Adipocyte (in vitro differentiated cells): Measurements from ENCODE around the gene HPD.

Experiments used
- DNase-seq: peaks from one replicate; pipeline ENCODE4 v3.0.0-alpha.2; 2015; ENCODE audit warnings: low read depth
- H3K27me3 ChIP-seq: replicated peaks from 2 replicates; pipeline ENCODE4 v1.7.0; 2013; ENCODE audit warnings: mild to moderate bottlenecking, low read length, moderate library complexity; ENCODE audit not compliant: control insufficient read depth, insufficient read depth
- H3K36me3 ChIP-seq: 2 replicates; pipeline ENCODE4 v1.7.0; 2013; ENCODE audit warnings: low read length, mild to moderate bottlenecking, moderate library complexity; ENCODE audit not compliant: control insufficient read depth, insufficient read depth, severe bottlenecking
- H3K4me1 ChIP-seq: 2 replicates; pipeline ENCODE4 v1.7.0; 2013; ENCODE audit warnings: mild to moderate bottlenecking, low read length, moderate library complexity; ENCODE audit not compliant: control insufficient read depth, insufficient read depth
- H3K4me3 ChIP-seq: 2 replicates; pipeline ENCODE4 v1.7.0; 2013; ENCODE audit warnings: mild to moderate bottlenecking, low read length, moderate library complexity
- H3K9ac ChIP-seq: 2 replicates; pipeline ENCODE4 v1.7.0; 2013; ENCODE audit warnings: mild to moderate bottlenecking, low read length, moderate library complexity
- H3K9me3 ChIP-seq: 2 replicates; pipeline ENCODE4 v1.7.0; 2013; ENCODE audit warnings: mild to moderate bottlenecking, low read length, moderate library complexity; ENCODE audit not compliant: control insufficient read depth

HPD gene

DNA sequence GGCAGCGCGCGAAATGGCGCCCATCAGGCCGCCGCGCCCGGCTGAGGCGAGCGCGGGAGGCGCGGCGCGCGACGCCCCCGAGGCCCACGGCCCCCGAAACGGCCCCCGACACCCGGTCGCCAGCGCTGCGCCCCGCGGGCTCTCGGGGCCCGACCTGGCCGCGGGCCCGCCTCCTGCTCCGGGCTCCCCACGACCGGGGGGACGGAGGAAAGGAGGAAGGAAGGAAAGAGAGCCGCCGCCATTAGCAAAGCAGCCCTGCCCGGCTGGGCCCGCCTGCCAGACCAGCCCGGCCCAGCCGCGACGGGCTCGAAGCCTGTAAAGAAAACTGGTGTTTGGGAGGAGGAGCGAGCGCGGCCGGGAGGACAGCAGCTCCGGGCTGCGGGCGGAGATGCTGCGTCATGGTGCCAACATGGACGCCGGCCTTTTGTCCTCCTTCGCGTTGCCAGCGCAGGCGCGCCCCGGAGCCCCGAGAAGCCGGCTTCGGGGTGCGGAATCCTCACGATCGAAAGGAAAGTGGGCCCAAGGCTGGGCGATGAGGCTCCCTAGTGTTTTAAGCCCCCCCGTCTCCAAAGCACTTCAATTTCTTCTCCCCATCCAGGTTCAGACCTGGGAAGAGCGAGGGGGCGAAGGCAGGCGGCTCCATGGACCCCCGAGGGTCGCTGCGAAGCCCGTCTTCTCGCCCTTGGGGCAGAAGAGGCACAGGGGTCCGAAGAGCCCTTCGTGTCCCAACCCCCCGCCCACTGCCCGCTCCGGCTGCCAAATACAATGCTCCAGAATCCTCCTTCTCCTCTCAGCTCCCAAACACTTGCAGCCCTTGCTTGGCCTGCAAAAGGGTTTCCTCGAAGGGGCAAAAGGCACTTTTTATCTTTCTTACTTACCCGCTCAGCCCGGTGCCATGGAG lies 57.7 kb downstream of the HPD start:
- H3K9me3 ChIP-seq: no peaks in the 10 kb centered on the region
- no peaks in the 10 kb centered on the region for H3K27me3 ChIP-seq
- peaks cover 10% of the 10 kb centered on the region for H3K36me3 ChIP-seq
- peak overlapping the region; percentile 100 for H3K9ac ChIP-seq
- H3K4me1 ChIP-seq: peaks cover 39% of the 10 kb centered on the region
- peak overlapping the region; percentile 92 for H3K4me3 ChIP-seq
- peak; percentile 86 for DNase-seq

GRCh38 chr12:121799842-121800693 lies 58.6 kb downstream of the HPD start:
- peak; percentile 92 for DNase-seq
- Histone ChIP-seq H3K27me3 (no peaks in the 10 kb centered on the region), H3K9me3 (no peaks in the 10 kb centered on the region), H3K9ac (peak overlapping the region; percentile 100), H3K4me1 (peaks cover 43% of the 10 kb centered on the region), H3K4me3 (peak overlapping the region; percentile 92), H3K36me3 (peaks cover 11% of the 10 kb centered on the region)

DNA sequence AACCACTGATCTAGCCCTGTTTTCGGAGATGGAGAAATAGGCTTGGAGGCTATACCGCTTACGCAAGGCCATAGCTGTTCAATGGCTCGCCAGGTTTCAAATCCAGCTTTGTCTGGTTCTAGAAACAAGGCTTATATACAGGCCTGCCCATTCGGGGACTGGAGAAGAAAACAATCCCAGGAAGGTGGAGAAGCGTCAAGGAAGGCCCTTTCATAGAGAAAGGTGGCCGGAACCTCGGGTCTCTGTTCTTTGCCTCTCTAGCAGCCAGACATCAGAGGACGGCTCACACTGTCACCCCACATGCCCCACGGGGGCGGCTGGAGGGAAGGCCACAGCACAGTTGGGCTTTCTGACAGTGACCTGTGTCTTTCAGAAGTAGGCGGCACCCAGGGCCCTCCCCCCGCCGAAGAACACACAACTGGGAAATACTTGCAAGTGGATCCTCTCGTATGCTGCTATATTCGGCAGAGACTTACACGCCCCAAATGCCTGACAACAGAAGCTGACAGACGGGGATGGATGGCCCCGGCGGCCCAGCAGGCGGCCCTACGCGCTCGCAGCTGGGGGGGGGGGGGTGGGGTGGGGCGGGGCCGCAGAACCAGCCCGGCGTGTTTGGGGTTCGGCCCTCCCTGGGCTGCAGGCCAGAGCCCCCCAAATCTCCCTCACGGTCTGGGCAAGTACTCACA lies 59.4 kb downstream of the HPD start:
- peak; percentile 76 for DNase-seq
- Histone ChIP-seq H3K36me3 (peaks cover 11% of the 10 kb centered on the region), H3K9ac (peak overlapping the region; percentile 100), H3K27me3 (no peaks in the 10 kb centered on the region), H3K4me1 (peaks cover 51% of the 10 kb centered on the region), H3K4me3 (peak overlapping the region; percentile 92), H3K9me3 (no peaks in the 10 kb centered on the region)

- Histone ChIP-seq H3K36me3 (peaks cover 11% of the 10 kb centered on the region), H3K9me3 (no peaks in the 10 kb centered on the region)
These were observed 59.9 kb downstream of the HPD start for GRCh38 chr12:121798787-121799155.

GRCh38 chr12:121797937-121798786 lies 60.5 kb downstream of the HPD start:
- H3K27me3 ChIP-seq: no peaks in the 10 kb centered on the region
- H3K4me1 ChIP-seq: peaks cover 58% of the 10 kb centered on the region
- peak overlapping the region; percentile 79 for H3K9ac ChIP-seq
- H3K4me3 ChIP-seq: peak overlapping the region; percentile 92
- no peaks in the 10 kb centered on the region for H3K9me3 ChIP-seq
- DNase-seq: peak; percentile 54
- H3K36me3 ChIP-seq: peaks cover 11% of the 10 kb centered on the region

More at GRCh38 chr12:121798787-121799155, 59.9 kb downstream of the HPD start:
- DNase-seq: peak; percentile 26
- Histone ChIP-seq H3K4me1 (peaks cover 55% of the 10 kb centered on the region), H3K9ac (peak overlapping the region; percentile 79), H3K27me3 (no peaks in the 10 kb centered on the region), H3K4me3 (peak overlapping the region; percentile 92)

- Histone ChIP-seq H3K9me3 (no peaks in the 10 kb centered on the region), H3K27me3 (no peaks in the 10 kb centered on the region), H3K4me3 (peak overlapping the region; percentile 92), H3K36me3 (peaks cover 11% of the 10 kb centered on the region), H3K4me1 (peaks cover 58% of the 10 kb centered on the region), H3K9ac (peak overlapping the region; percentile 79)
- DNase-seq: peak; percentile 93
These were observed 61.6 kb downstream of the HPD start for GRCh38 chr12:121796855-121797751.

DNA sequence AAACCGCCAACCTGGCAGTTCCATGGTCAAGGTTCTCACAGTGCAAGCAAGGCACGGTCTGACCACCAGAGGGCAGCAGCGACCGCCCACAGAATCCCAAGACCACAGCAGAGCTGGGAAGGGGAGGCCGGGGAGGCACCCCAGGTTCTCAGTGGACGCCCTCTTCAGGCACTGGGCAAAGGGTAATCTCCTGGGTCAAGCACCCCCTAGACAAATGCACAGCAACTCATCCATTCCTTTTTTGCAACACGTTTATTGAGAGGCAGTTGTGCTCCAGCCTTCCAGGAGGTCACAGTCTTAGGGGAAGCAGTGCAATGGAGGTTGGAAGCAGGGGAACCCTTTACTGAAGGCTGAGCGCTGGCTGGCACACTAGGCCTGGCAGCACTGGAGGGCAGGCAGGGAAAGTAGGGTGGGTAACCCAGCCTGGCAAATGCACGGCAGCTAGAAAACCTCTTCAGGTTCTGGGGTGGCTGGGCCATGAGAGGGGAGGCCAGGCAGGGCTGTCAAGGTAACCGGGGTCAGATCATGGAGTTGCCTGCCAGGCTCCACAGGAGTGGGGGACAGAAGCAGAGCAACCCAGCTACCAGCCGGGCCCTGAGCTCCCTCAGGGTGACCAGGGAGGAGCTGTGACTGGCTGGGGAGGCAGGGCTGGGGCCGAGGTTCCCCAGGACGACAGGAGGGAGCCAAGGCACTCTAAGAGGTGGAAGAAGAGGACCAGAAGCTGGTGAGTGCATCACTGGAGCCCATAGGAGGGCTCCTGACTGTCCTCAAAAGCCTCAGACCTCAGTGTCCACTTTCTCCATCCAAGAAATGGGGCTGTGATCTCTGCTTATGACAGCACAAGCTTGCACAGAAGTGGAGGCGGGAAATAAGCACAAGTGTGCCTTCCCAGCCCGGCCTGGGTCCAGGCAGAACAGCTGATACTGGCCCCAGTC lies 63.4 kb downstream of the HPD start:
- H3K27me3 ChIP-seq: no peaks in the 10 kb centered on the region
- peaks cover 11% of the 10 kb centered on the region for H3K36me3 ChIP-seq
- peak overlapping the region; percentile 79 for H3K9ac ChIP-seq
- peak; percentile 89 for DNase-seq
- H3K4me1 ChIP-seq: peaks cover 54% of the 10 kb centered on the region
- peak overlapping the region; percentile 77 for H3K4me3 ChIP-seq
- H3K9me3 ChIP-seq: no peaks in the 10 kb centered on the region

DNA sequence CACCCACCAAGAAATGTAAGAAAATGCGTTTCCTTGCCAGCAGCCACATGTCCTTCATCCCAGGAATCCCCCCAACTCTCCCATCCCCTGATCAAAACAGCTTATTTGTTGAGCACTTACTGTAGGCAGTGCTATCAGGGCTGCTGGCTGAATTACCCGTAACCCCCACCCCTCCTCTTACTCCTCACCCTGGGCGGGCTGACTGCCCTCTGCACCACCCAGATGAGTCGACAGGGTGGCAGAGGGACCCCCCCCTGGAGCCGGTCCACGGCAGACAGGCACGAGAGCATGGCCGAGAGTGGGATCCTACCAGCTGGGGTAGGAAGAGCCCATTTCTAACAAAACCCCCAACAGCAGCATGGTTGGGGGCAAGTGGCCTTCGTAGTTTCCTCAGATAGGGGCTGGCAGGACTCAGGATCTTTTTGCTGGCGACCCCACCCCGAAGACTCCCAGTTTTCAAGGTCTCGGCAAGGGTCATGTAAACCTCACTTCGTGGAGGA lies 64.1 kb downstream of the HPD start:
- H3K4me3 ChIP-seq: peak overlapping the region; percentile 77
- no peak for DNase-seq
- peaks cover 11% of the 10 kb centered on the region for H3K36me3 ChIP-seq
- H3K27me3 ChIP-seq: no peaks in the 10 kb centered on the region
- H3K9ac ChIP-seq: peak overlapping the region; percentile 79
- H3K9me3 ChIP-seq: no peaks in the 10 kb centered on the region
- peaks cover 54% of the 10 kb centered on the region for H3K4me1 ChIP-seq
